Stimulated activated CD4-positive, alpha-beta T cell treated with anti-CD3 and anti-CD28 coated beads, Interleukin-15, amount 100 ng/mL, for 1 hour (primary cell): ENCODE measurements around the gene KCTD13.
"Not testable (repeated sequence)": the region's sequence is repeated elsewhere in the genome, so short reads cannot be mapped to it uniquely, and the experiment has no call there.

Experiments used
- DNase-seq, 2 donors: peaks; one replicate each; pipeline ENCODE4 v3.0.0-alpha.2; 2020; ENCODE audit warnings: low read depth in 1 of 2, low spot score in 1 of 2

The KCTD13 gene

GRCh38 chr16:29947897-29948296 is 21.9 kb upstream of the KCTD13 start:
- no peak for DNase-seq

- DNase-seq, result no peak
These were observed 18.1 kb upstream of the KCTD13 start for GRCh38 chr16:29943846-29944799.

- DNase-seq, result no peak
These were observed 14.6 kb upstream of the KCTD13 start for GRCh38 chr16:29940656-29941055.

GRCh38 chr16:29931750-29932149 is 5.7 kb upstream of the KCTD13 start:
- not testable (repeated sequence) for DNase-seq

GRCh38 chr16:29927070-29927905 is 1.3 kb upstream of the KCTD13 start:
- no peak for DNase-seq

GRCh38 chr16:29926711-29927052 is 656 bp upstream of the KCTD13 start:
- no peak for DNase-seq

GRCh38 chr16:29925105-29925756 is 795 bp downstream of the KCTD13 start:
- DNase-seq, result no peak

- DNase-seq, result no peak
These were observed 3.0 kb downstream of the KCTD13 start for GRCh38 chr16:29922986-29923501.

- DNase-seq, result no peak
These were observed 3.7 kb downstream of the KCTD13 start for GRCh38 chr16:29922326-29922725.

GRCh38 chr16:29921034-29921385 is 5.0 kb downstream of the KCTD13 start:
- no peak for DNase-seq

GRCh38 chr16:29920288-29921033 is 5.6 kb downstream of the KCTD13 start:
- no peak for DNase-seq

- DNase-seq, result no peak
These were observed 9.0 kb downstream of the KCTD13 start for GRCh38 chr16:29916979-29917378.

GRCh38 chr16:29915590-29916247 is 10.3 kb downstream of the KCTD13 start:
- no peak for DNase-seq

- DNase-seq, result no peak
These were observed 12.5 kb downstream of the KCTD13 start for GRCh38 chr16:29913514-29913913.

GRCh38 chr16:29912087-29912486 is 13.9 kb downstream of the KCTD13 start:
- no peak for DNase-seq

GRCh38 chr16:29911676-29912010 is 14.4 kb downstream of the KCTD13 start:
- no peak for DNase-seq

GRCh38 chr16:29910819-29911675 is 15.0 kb downstream of the KCTD13 start:
- DNase-seq, result no peak

GRCh38 chr16:29909851-29910250 is 16.2 kb downstream of the KCTD13 start:
- DNase-seq, result not testable (repeated sequence)

- no peak for DNase-seq
These were observed 16.6 kb downstream of the KCTD13 start for GRCh38 chr16:29909391-29909790.
